H1 (cell line): Measurements from ENCODE around the gene ARHGEF16. TPM values are rescaled to one million over a fixed set of nuclear protein-coding genes. Genes with fewer than 3 reads are reported as not detected.

Experiments used
- CTCF ChIA-PET: fragments of 300-600 bp; sonication (Branson Sonifier 250); formaldehyde crosslinking; loops from one replicate; lab custom pipeline; 2021; ENCODE audit not compliant: partially characterized antibody; lab: Charles Lee
- POLR2A ChIA-PET: fragments of 300-600 bp; sonication (Branson Sonifier 250); formaldehyde crosslinking; loops from one replicate; lab custom pipeline; 2021; ENCODE audit warnings: inconsistent platforms; ENCODE audit not compliant: partially characterized antibody; lab: Charles Lee
- DNase-seq, 2 experiments: peaks; one replicate each; pipeline versions ENCODE4 v3.0.0 to v3.0.0-alpha.2; 2010 to 2022; ENCODE audit warnings: low spot score in 2 of 2, low read depth in 1 of 2, mixed read lengths in 1 of 2
- FAIRE-seq: peaks from 2 replicates; lab custom pipeline; 2011; peaks lifted over from hg19 to GRCh38; lab: Jason Lieb, UNC
- H2AFZ ChIP-seq: 2 replicates; pipeline ENCODE4 v1.8.1; 2012; ENCODE audit warnings: low read length, inconsistent platforms
- H2AK5ac ChIP-seq: 2 replicates; pipeline ENCODE4 v1.6.1; 2013; ENCODE audit warnings: low read depth, low read length
- H2BK120ac ChIP-seq: replicated peaks from 2 replicates; pipeline ENCODE3; 2013; ENCODE audit warnings: low read depth, low read length, inconsistent platforms
- H2BK12ac ChIP-seq: 2 replicates; pipeline ENCODE4 v1.6.1; 2013; ENCODE audit warnings: low read depth, low read length
- H2BK15ac ChIP-seq: 2 replicates; pipeline ENCODE4 v1.6.1; 2013; ENCODE audit warnings: low read length
- H2BK20ac ChIP-seq: 2 replicates; pipeline ENCODE4 v1.6.1; 2013; ENCODE audit warnings: low read length
- H2BK5ac ChIP-seq: 2 replicates; pipeline ENCODE4 v1.6.1; 2013; ENCODE audit warnings: low read depth, low read length
- H3K14ac ChIP-seq: 2 replicates; pipeline ENCODE4 v1.6.1; 2013; ENCODE audit warnings: inconsistent platforms; ENCODE audit not compliant: insufficient read length
- H3K18ac ChIP-seq: 2 replicates; pipeline ENCODE4 v1.6.1; 2013; ENCODE audit warnings: low read length; ENCODE audit errors: extremely low read depth
- H3K23ac ChIP-seq: 2 replicates; pipeline ENCODE4 v1.6.1; 2013; ENCODE audit warnings: inconsistent platforms; ENCODE audit not compliant: insufficient read length
- H3K23me2 ChIP-seq: 2 replicates; pipeline ENCODE4 v1.6.1; 2013; ENCODE audit warnings: low read depth, low read length
- H3K27ac ChIP-seq: 2 replicates; pipeline ENCODE4 v1.6.1; 2011; ENCODE audit warnings: low read depth, low read length, inconsistent platforms
- H3K27me3 ChIP-seq, 4 experiments: replicated peaks in 1 of 4; 1 replicate in 1 of 4; 2 replicates in 3 of 4; pipeline versions ENCODE4 v1.6.1 to v1.8.1; 2011 to 2013; ENCODE audit warnings: low read length in 3 of 4, mild to moderate bottlenecking in 3 of 4, inconsistent platforms in 2 of 4, mixed read lengths in 2 of 4, moderate library complexity in 1 of 4; ENCODE audit not compliant: control insufficient read depth in 3 of 4, insufficient read depth in 3 of 4; ENCODE audit errors: extremely low read depth in 1 of 4
- H3K36me3 ChIP-seq, 4 experiments: 2 replicates each; pipeline versions ENCODE4 v1.6.1 to v1.8.1; 2011 to 2013; ENCODE audit warnings: mild to moderate bottlenecking in 4 of 4, low read length in 3 of 4, moderate library complexity in 2 of 4, control low read depth in 1 of 4, inconsistent platforms in 1 of 4; ENCODE audit not compliant: insufficient read depth in 4 of 4, control insufficient read depth in 2 of 4
- H3K4ac ChIP-seq: replicated peaks from 2 replicates; pipeline ENCODE3; 2013; ENCODE audit warnings: low read length, low read depth, mixed read lengths, inconsistent platforms; ENCODE audit not compliant: insufficient read length
- H3K4me1 ChIP-seq, 4 experiments: replicated peaks in 1 of 4; 1 replicate in 1 of 4; 2 replicates in 3 of 4; pipeline versions ENCODE4 v1.6.1 to v1.8.1; 2011 to 2013; ENCODE audit warnings: low read length in 3 of 4, inconsistent platforms in 2 of 4, mixed read lengths in 1 of 4; ENCODE audit not compliant: insufficient read depth in 4 of 4, control insufficient read depth in 3 of 4
- H3K4me2 ChIP-seq, 2 experiments: 2 replicates each; pipeline versions ENCODE4 v1.6.1 to v1.8.1; 2011 to 2013; ENCODE audit warnings: low read depth in 2 of 2, low read length in 2 of 2, control low read depth in 1 of 2, inconsistent platforms in 1 of 2, mild to moderate bottlenecking in 1 of 2; ENCODE audit not compliant: insufficient read depth in 1 of 2
- H3K4me3 ChIP-seq, 4 experiments: fragments of 200-600, 300-600 bp in 1 of 4; sonication (generic), shearing (Covaris generic), sonication (Bioruptor Twin) in 1 of 4; 2 replicates each; pipeline versions ENCODE4 v1.5.1 to v1.8.1; 2011 to 2016; ENCODE audit warnings: low read length in 4 of 4, low read depth in 3 of 4, control low read depth in 2 of 4, inconsistent platforms in 2 of 4, mild to moderate bottlenecking in 2 of 4, mixed read lengths in 1 of 4, moderate library complexity in 1 of 4; ENCODE audit not compliant: insufficient read depth in 2 of 4; ENCODE audit errors: extremely low read depth in 1 of 4
- H3K56ac ChIP-seq: replicated peaks from 2 replicates; pipeline ENCODE3; 2013; ENCODE audit warnings: low read depth, mild to moderate bottlenecking, mixed read lengths, low read length, inconsistent platforms; ENCODE audit not compliant: insufficient read length
- H3K79me1 ChIP-seq: 2 replicates; pipeline ENCODE4 v1.6.1; 2013; ENCODE audit warnings: low read depth, low read length, control low read depth
- H3K79me2 ChIP-seq, 2 experiments: 2 replicates each; pipeline versions ENCODE4 v1.6.1 to v1.8.1; 2012 to 2013; ENCODE audit warnings: low read length in 2 of 2, mild to moderate bottlenecking in 2 of 2, inconsistent platforms in 1 of 2; ENCODE audit not compliant: insufficient read depth in 2 of 2, control insufficient read depth in 1 of 2
- H3K9ac ChIP-seq, 4 experiments: replicated peaks in 1 of 4; 1 replicate in 1 of 4; 2 replicates in 3 of 4; pipeline versions ENCODE4 v1.6.1 to v1.8.1; 2011 to 2013; ENCODE audit warnings: low read depth in 3 of 4, low read length in 3 of 4, control low read depth in 2 of 4, mild to moderate bottlenecking in 2 of 4, moderate library complexity in 2 of 4, inconsistent platforms in 1 of 4; ENCODE audit errors: extremely low read depth in 1 of 4
- H3K9me3 ChIP-seq, 2 experiments: 2 replicates each; pipeline versions ENCODE4 v1.6.1 to v1.8.1; 2012 to 2013; ENCODE audit warnings: mild to moderate bottlenecking in 2 of 2, moderate library complexity in 2 of 2, control low read depth in 1 of 2, inconsistent platforms in 1 of 2, low read depth in 1 of 2, low read length in 1 of 2, mixed read lengths in 1 of 2; ENCODE audit not compliant: insufficient read depth in 2 of 2
- H4K20me1 ChIP-seq, 2 experiments: replicated peaks in 1 of 2; 2 replicates each; pipeline versions ENCODE3 to v1.8.1; 2011 to 2013; ENCODE audit warnings: inconsistent platforms in 2 of 2, low read length in 2 of 2, mild to moderate bottlenecking in 1 of 2; ENCODE audit not compliant: insufficient read depth in 2 of 2, control insufficient read depth in 1 of 2
- H4K5ac ChIP-seq: 2 replicates; pipeline ENCODE4 v1.6.1; 2013; ENCODE audit warnings: low read length, low read depth, mixed read lengths, inconsistent platforms; ENCODE audit not compliant: insufficient read length
- H4K8ac ChIP-seq: 2 replicates; pipeline ENCODE4 v1.8.0; 2013; ENCODE audit warnings: mild to moderate bottlenecking, moderate library complexity, low read length, inconsistent platforms; ENCODE audit not compliant: insufficient read depth; ENCODE audit errors: extremely low read depth
- H4K91ac ChIP-seq: replicated peaks from 2 replicates; pipeline ENCODE3; 2013; ENCODE audit warnings: low read length, mixed read lengths, inconsistent platforms; ENCODE audit not compliant: insufficient read length
- ATF3 ChIP-seq: IDR thresholded peaks from 2 replicates; pipeline ENCODE4 v1.6.1; 2011; ENCODE audit warnings: low read depth, mild to moderate bottlenecking, low read length; ENCODE audit not compliant: insufficient read depth
- BRCA1 ChIP-seq: IDR thresholded peaks from 2 replicates; pipeline ENCODE4 v1.6.1; 2012; ENCODE audit warnings: low read depth, low read length, improper control_type of control experiment
- CREB1 ChIP-seq: IDR thresholded peaks from 2 replicates; pipeline ENCODE4 v1.6.1; 2012; ENCODE audit warnings: inconsistent platforms
- FOSL1 ChIP-seq: IDR thresholded peaks from 2 replicates; pipeline ENCODE4 v1.6.1; 2011; ENCODE audit warnings: mild to moderate bottlenecking, low read depth, low read length, moderate library complexity; ENCODE audit not compliant: insufficient read depth
- HDAC6 ChIP-seq: IDR thresholded peaks from one replicate; pipeline ENCODE4 v1.7.1; 2012; ENCODE audit warnings: low read depth, mild to moderate bottlenecking, inconsistent platforms, low read length, moderate library complexity
- KDM5A ChIP-seq: fragments of 200-600 bp; IDR thresholded peaks from 2 replicates; pipeline ENCODE4 v1.7.1; 2012; ENCODE audit warnings: mild to moderate bottlenecking, low read length, inconsistent platforms, mixed read lengths
- TAF7 ChIP-seq: optimal IDR thresholded peaks from 2 replicates; pipeline ENCODE3; 2011; ENCODE audit warnings: low read depth, mild to moderate bottlenecking, inconsistent platforms, low read length, moderate library complexity, borderline replicate concordance
- WGBS, 2 experiments: shearing (Covaris generic) in 1 of 2; methylation state at CpG; one replicate each; pipeline versions ENCODE4 v1.1.6 to v1.1.7; 2013 to 2015; ENCODE audit warnings: low lambda C conversion rate in 2 of 2, mixed read lengths in 2 of 2, inconsistent platforms in 1 of 2, low coverage in 1 of 2, missing lambda C conversion rate in 1 of 2; ENCODE audit not compliant: insufficient replicate concordance in 2 of 2, insufficient coverage in 1 of 2, insufficient read length in 1 of 2; ENCODE audit errors: extremely low coverage in 1 of 2, missing lambda C conversion rate in 1 of 2; 5-methylcytosine and 5-hydroxymethylcytosine counted together
- polyA plus RNA-seq, 7 experiments: library from polyadenylated mRNA; depleted of rRNA in 3 of 7; stranded (reverse) in 5 of 7; unstranded in 2 of 7; fragments of >200 nt in 5 of 7; fragments of 200-250 nt in 2 of 7; gene quantifications; 1 replicate in 5 of 7; 2 replicates in 1 of 7; 4 replicates in 1 of 7; pipeline versions ENCODE4 v1.2.1 to v1.2.3, GENCODE V29; 2011 to 2013; ENCODE audit warnings: missing spikeins in 2 of 7, mixed read lengths in 2 of 7
- total RNA-seq: library from RNA; stranded (reverse); fragmentation: NEBNext Ultra II Directional; extraction: Animal tissue kit (Norgen Biotek cat#: 25700); gene quantifications from 2 replicates; pipeline ENCODE4 v1.2.1, GENCODE V29; 2021
- TF ChIP-seq, protein P1 (sequence below): IDR thresholded peaks from 2 replicates; pipeline ENCODE4 v1.6.1; 2012; ENCODE audit warnings: low read length, inconsistent platforms

The ARHGEF16 gene
- total and polyA plus RNA-seq, 2 of the 8 experiments (the other 6 are each of a cell fraction or from before 2014, with no cell fraction given): 18.3 to 20.7 TPM

- no peak overlapping the region for H3K23ac ChIP-seq
Observed at GRCh38 chr1:3483380-3483779, 28.9 kb downstream of the ARHGEF16 start.

More at GRCh38 chr1:3483380-3483779, 28.9 kb downstream of the ARHGEF16 start:
- 0 out of 2 replicates have a peak overlapping the region, but pooled peaks have one; percentile 61 for H2BK20ac ChIP-seq
- H3K9me3 ChIP-seq: peaks cover 4 to 13% of the 10 kb centered on the region in 2 experiments; a peak in 2 of 4 replicates
- no peak overlapping the region for H3K56ac ChIP-seq
- peak overlapping the region; percentile 78 for H3K4ac ChIP-seq
- no peak overlapping the region for H2AFZ ChIP-seq
- no peaks in the 10 kb centered on the region for H3K4me1 ChIP-seq
- H3K79me2 ChIP-seq: no peaks in the 10 kb centered on the region
- peak overlapping the region; percentile 72; the same call in 1 of the 2 replicates for H2BK15ac ChIP-seq
- ChIA-PET POLR2A (interaction anchor here (3.0 kb wide), 1 partner anchor 29 kb away, joined by 18 read pairs; the partner anchor contains the start of gene ARHGEF16), CTCF (interaction anchor here (1.1 to 4.2 kb wide), 6 partner anchors 7 to 31 kb away, joined by 3 to 41 read pairs (median 12); no protein-coding TSS in a partner anchor)
- H3K79me1 ChIP-seq: no peaks in the 10 kb centered on the region
- H2BK5ac ChIP-seq: peak overlapping the region; percentile 44; the same call in 1 of the 2 replicates
- H3K27ac ChIP-seq: no peak overlapping the region
- TF ChIP-seq KDM5A (no peak), TAF7 (no peak), CREB1 (no peak), BRCA1 (no peak), ATF3 (no peak), FOSL1 (no peak), HDAC6 (no peak)
- TF ChIP-seq, protein P1, sequence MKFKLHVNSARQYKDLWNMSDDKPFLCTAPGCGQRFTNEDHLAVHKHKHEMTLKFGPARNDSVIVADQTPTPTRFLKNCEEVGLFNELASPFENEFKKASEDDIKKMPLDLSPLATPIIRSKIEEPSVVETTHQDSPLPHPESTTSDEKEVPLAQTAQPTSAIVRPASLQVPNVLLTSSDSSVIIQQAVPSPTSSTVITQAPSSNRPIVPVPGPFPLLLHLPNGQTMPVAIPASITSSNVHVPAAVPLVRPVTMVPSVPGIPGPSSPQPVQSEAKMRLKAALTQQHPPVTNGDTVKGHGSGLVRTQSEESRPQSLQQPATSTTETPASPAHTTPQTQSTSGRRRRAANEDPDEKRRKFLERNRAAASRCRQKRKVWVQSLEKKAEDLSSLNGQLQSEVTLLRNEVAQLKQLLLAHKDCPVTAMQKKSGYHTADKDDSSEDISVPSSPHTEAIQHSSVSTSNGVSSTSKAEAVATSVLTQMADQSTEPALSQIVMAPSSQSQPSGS: no peak
- FAIRE-seq (no peak), DNase-seq (no peak)
- H4K8ac ChIP-seq: no peak overlapping the region; the same call in 1 of the 2 replicates
- no peak overlapping the region for H3K4me3 ChIP-seq
- no peak overlapping the region for H3K14ac ChIP-seq
- H3K18ac ChIP-seq: no peak overlapping the region; the same call in 1 of the 2 replicates
- 88% methylated on average over 9 of the region's 14 CpGs; no CpG with 5 or more reads in 1 of the 2 experiments for WGBS, 2 experiments
- no peak overlapping the region for H3K9ac ChIP-seq
- no peaks in the 10 kb centered on the region for H3K27me3 ChIP-seq
- peaks cover under 1 to 2% of the 10 kb centered on the region in 2 experiments for H4K20me1 ChIP-seq
- no peaks in the 10 kb centered on the region for H3K23me2 ChIP-seq
- H3K4me2 ChIP-seq: no peak overlapping the region
- peak overlapping the region; percentile 42; the same call in 1 of the 2 replicates for H2AK5ac ChIP-seq
- H2BK120ac ChIP-seq: no peak overlapping the region
- H3K36me3 ChIP-seq: peaks cover 0 to 1% (median 0%) of the 10 kb centered on the region in 4 experiments; a peak in 2 of 8 replicates
- peak overlapping the region; percentile 25 for H4K91ac ChIP-seq
- H4K5ac ChIP-seq: no peak overlapping the region
- peak overlapping the region; percentile 75; the same call in 1 of the 2 replicates for H2BK12ac ChIP-seq
